H1 (cell line): ENCODE measurements around the gene SPECC1. TPM values are rescaled to one million over a fixed set of nuclear protein-coding genes. Genes with fewer than 3 reads are reported as not detected.

Experiments used
- CTCF ChIA-PET: fragments of 300-600 bp; sonication (Branson Sonifier 250); formaldehyde crosslinking; loops from one replicate; lab custom pipeline; 2021; ENCODE audit not compliant: partially characterized antibody; lab: Charles Lee
- POLR2A ChIA-PET: fragments of 300-600 bp; sonication (Branson Sonifier 250); formaldehyde crosslinking; loops from one replicate; lab custom pipeline; 2021; ENCODE audit warnings: inconsistent platforms; ENCODE audit not compliant: partially characterized antibody; lab: Charles Lee
- DNase-seq, 2 experiments: peaks; one replicate each; pipeline versions ENCODE4 v3.0.0 to v3.0.0-alpha.2; 2010 to 2022; ENCODE audit warnings: low spot score in 2 of 2, low read depth in 1 of 2, mixed read lengths in 1 of 2
- FAIRE-seq: peaks from 2 replicates; lab custom pipeline; 2011; peaks lifted over from hg19 to GRCh38; lab: Jason Lieb, UNC
- H2AFZ ChIP-seq: 2 replicates; pipeline ENCODE4 v1.8.1; 2012; ENCODE audit warnings: low read length, inconsistent platforms
- H2AK5ac ChIP-seq: 2 replicates; pipeline ENCODE4 v1.6.1; 2013; ENCODE audit warnings: low read depth, low read length
- H2BK120ac ChIP-seq: replicated peaks from 2 replicates; pipeline ENCODE3; 2013; ENCODE audit warnings: low read depth, low read length, inconsistent platforms
- H2BK12ac ChIP-seq: 2 replicates; pipeline ENCODE4 v1.6.1; 2013; ENCODE audit warnings: low read depth, low read length
- H2BK15ac ChIP-seq: 2 replicates; pipeline ENCODE4 v1.6.1; 2013; ENCODE audit warnings: low read length
- H2BK20ac ChIP-seq: 2 replicates; pipeline ENCODE4 v1.6.1; 2013; ENCODE audit warnings: low read length
- H2BK5ac ChIP-seq: 2 replicates; pipeline ENCODE4 v1.6.1; 2013; ENCODE audit warnings: low read depth, low read length
- H3K14ac ChIP-seq: 2 replicates; pipeline ENCODE4 v1.6.1; 2013; ENCODE audit warnings: inconsistent platforms; ENCODE audit not compliant: insufficient read length
- H3K18ac ChIP-seq: 2 replicates; pipeline ENCODE4 v1.6.1; 2013; ENCODE audit warnings: low read length; ENCODE audit errors: extremely low read depth
- H3K23ac ChIP-seq: 2 replicates; pipeline ENCODE4 v1.6.1; 2013; ENCODE audit warnings: inconsistent platforms; ENCODE audit not compliant: insufficient read length
- H3K23me2 ChIP-seq: 2 replicates; pipeline ENCODE4 v1.6.1; 2013; ENCODE audit warnings: low read depth, low read length
- H3K27ac ChIP-seq: 2 replicates; pipeline ENCODE4 v1.6.1; 2011; ENCODE audit warnings: low read depth, low read length, inconsistent platforms
- H3K27me3 ChIP-seq, 4 experiments: replicated peaks in 1 of 4; 1 replicate in 1 of 4; 2 replicates in 3 of 4; pipeline versions ENCODE4 v1.6.1 to v1.8.1; 2011 to 2013; ENCODE audit warnings: low read length in 3 of 4, mild to moderate bottlenecking in 3 of 4, inconsistent platforms in 2 of 4, mixed read lengths in 2 of 4, moderate library complexity in 1 of 4; ENCODE audit not compliant: control insufficient read depth in 3 of 4, insufficient read depth in 3 of 4; ENCODE audit errors: extremely low read depth in 1 of 4
- H3K36me3 ChIP-seq, 4 experiments: 2 replicates each; pipeline versions ENCODE4 v1.6.1 to v1.8.1; 2011 to 2013; ENCODE audit warnings: mild to moderate bottlenecking in 4 of 4, low read length in 3 of 4, moderate library complexity in 2 of 4, control low read depth in 1 of 4, inconsistent platforms in 1 of 4; ENCODE audit not compliant: insufficient read depth in 4 of 4, control insufficient read depth in 2 of 4
- H3K4ac ChIP-seq: replicated peaks from 2 replicates; pipeline ENCODE3; 2013; ENCODE audit warnings: low read length, low read depth, mixed read lengths, inconsistent platforms; ENCODE audit not compliant: insufficient read length
- H3K4me1 ChIP-seq, 4 experiments: replicated peaks in 1 of 4; 1 replicate in 1 of 4; 2 replicates in 3 of 4; pipeline versions ENCODE4 v1.6.1 to v1.8.1; 2011 to 2013; ENCODE audit warnings: low read length in 3 of 4, inconsistent platforms in 2 of 4, mixed read lengths in 1 of 4; ENCODE audit not compliant: insufficient read depth in 4 of 4, control insufficient read depth in 3 of 4
- H3K4me2 ChIP-seq, 2 experiments: 2 replicates each; pipeline versions ENCODE4 v1.6.1 to v1.8.1; 2011 to 2013; ENCODE audit warnings: low read depth in 2 of 2, low read length in 2 of 2, control low read depth in 1 of 2, inconsistent platforms in 1 of 2, mild to moderate bottlenecking in 1 of 2; ENCODE audit not compliant: insufficient read depth in 1 of 2
- H3K4me3 ChIP-seq, 4 experiments: fragments of 200-600, 300-600 bp in 1 of 4; sonication (generic), shearing (Covaris generic), sonication (Bioruptor Twin) in 1 of 4; 2 replicates each; pipeline versions ENCODE4 v1.5.1 to v1.8.1; 2011 to 2016; ENCODE audit warnings: low read length in 4 of 4, low read depth in 3 of 4, control low read depth in 2 of 4, inconsistent platforms in 2 of 4, mild to moderate bottlenecking in 2 of 4, mixed read lengths in 1 of 4, moderate library complexity in 1 of 4; ENCODE audit not compliant: insufficient read depth in 2 of 4; ENCODE audit errors: extremely low read depth in 1 of 4
- H3K56ac ChIP-seq: replicated peaks from 2 replicates; pipeline ENCODE3; 2013; ENCODE audit warnings: low read depth, mild to moderate bottlenecking, mixed read lengths, low read length, inconsistent platforms; ENCODE audit not compliant: insufficient read length
- H3K79me1 ChIP-seq: 2 replicates; pipeline ENCODE4 v1.6.1; 2013; ENCODE audit warnings: low read depth, low read length, control low read depth
- H3K79me2 ChIP-seq, 2 experiments: 2 replicates each; pipeline versions ENCODE4 v1.6.1 to v1.8.1; 2012 to 2013; ENCODE audit warnings: low read length in 2 of 2, mild to moderate bottlenecking in 2 of 2, inconsistent platforms in 1 of 2; ENCODE audit not compliant: insufficient read depth in 2 of 2, control insufficient read depth in 1 of 2
- H3K9ac ChIP-seq, 4 experiments: replicated peaks in 1 of 4; 1 replicate in 1 of 4; 2 replicates in 3 of 4; pipeline versions ENCODE4 v1.6.1 to v1.8.1; 2011 to 2013; ENCODE audit warnings: low read depth in 3 of 4, low read length in 3 of 4, control low read depth in 2 of 4, mild to moderate bottlenecking in 2 of 4, moderate library complexity in 2 of 4, inconsistent platforms in 1 of 4; ENCODE audit errors: extremely low read depth in 1 of 4
- H3K9me3 ChIP-seq, 2 experiments: 2 replicates each; pipeline versions ENCODE4 v1.6.1 to v1.8.1; 2012 to 2013; ENCODE audit warnings: mild to moderate bottlenecking in 2 of 2, moderate library complexity in 2 of 2, control low read depth in 1 of 2, inconsistent platforms in 1 of 2, low read depth in 1 of 2, low read length in 1 of 2, mixed read lengths in 1 of 2; ENCODE audit not compliant: insufficient read depth in 2 of 2
- H4K20me1 ChIP-seq, 2 experiments: replicated peaks in 1 of 2; 2 replicates each; pipeline versions ENCODE3 to v1.8.1; 2011 to 2013; ENCODE audit warnings: inconsistent platforms in 2 of 2, low read length in 2 of 2, mild to moderate bottlenecking in 1 of 2; ENCODE audit not compliant: insufficient read depth in 2 of 2, control insufficient read depth in 1 of 2
- H4K5ac ChIP-seq: 2 replicates; pipeline ENCODE4 v1.6.1; 2013; ENCODE audit warnings: low read length, low read depth, mixed read lengths, inconsistent platforms; ENCODE audit not compliant: insufficient read length
- H4K8ac ChIP-seq: 2 replicates; pipeline ENCODE4 v1.8.0; 2013; ENCODE audit warnings: mild to moderate bottlenecking, moderate library complexity, low read length, inconsistent platforms; ENCODE audit not compliant: insufficient read depth; ENCODE audit errors: extremely low read depth
- H4K91ac ChIP-seq: replicated peaks from 2 replicates; pipeline ENCODE3; 2013; ENCODE audit warnings: low read length, mixed read lengths, inconsistent platforms; ENCODE audit not compliant: insufficient read length
- CBX5 ChIP-seq: fragments of 300-800, 300-1000 bp; sonication (generic); IDR thresholded peaks from 2 replicates; pipeline ENCODE4 v1.7.1; 2016; ENCODE audit warnings: antibody characterized with exemption, low read length, low read depth
- CTBP2 ChIP-seq: IDR thresholded peaks from 2 replicates; pipeline ENCODE4 v1.7.0; 2011; ENCODE audit warnings: borderline replicate concordance, mild to moderate bottlenecking, moderate library complexity, mixed read lengths, low read length; ENCODE audit not compliant: insufficient read depth, insufficient read length
- TBP ChIP-seq: IDR thresholded peaks from 2 replicates; pipeline ENCODE4 v1.6.1; 2011; ENCODE audit warnings: low read depth, low read length, improper control_type of control experiment
- WGBS, 2 experiments: shearing (Covaris generic) in 1 of 2; methylation state at CpG; one replicate each; pipeline versions ENCODE4 v1.1.6 to v1.1.7; 2013 to 2015; ENCODE audit warnings: low lambda C conversion rate in 2 of 2, mixed read lengths in 2 of 2, inconsistent platforms in 1 of 2, low coverage in 1 of 2, missing lambda C conversion rate in 1 of 2; ENCODE audit not compliant: insufficient replicate concordance in 2 of 2, insufficient coverage in 1 of 2, insufficient read length in 1 of 2; ENCODE audit errors: extremely low coverage in 1 of 2, missing lambda C conversion rate in 1 of 2; 5-methylcytosine and 5-hydroxymethylcytosine counted together
- polyA plus RNA-seq, 7 experiments: library from polyadenylated mRNA; depleted of rRNA in 3 of 7; stranded (reverse) in 5 of 7; unstranded in 2 of 7; fragments of >200 nt in 5 of 7; fragments of 200-250 nt in 2 of 7; gene quantifications; 1 replicate in 5 of 7; 2 replicates in 1 of 7; 4 replicates in 1 of 7; pipeline versions ENCODE4 v1.2.1 to v1.2.3, GENCODE V29; 2011 to 2013; ENCODE audit warnings: missing spikeins in 2 of 7, mixed read lengths in 2 of 7
- total RNA-seq: library from RNA; stranded (reverse); fragmentation: NEBNext Ultra II Directional; extraction: Animal tissue kit (Norgen Biotek cat#: 25700); gene quantifications from 2 replicates; pipeline ENCODE4 v1.2.1, GENCODE V29; 2021
- TF ChIP-seq, protein P1 (sequence below): IDR thresholded peaks from 2 replicates; pipeline ENCODE4 v1.6.1; 2011; ENCODE audit warnings: low read depth, mild to moderate bottlenecking, low read length; ENCODE audit not compliant: insufficient read depth

Gene SPECC1
- total and polyA plus RNA-seq, 2 of the 8 experiments (the other 6 are each of a cell fraction or from before 2014, with no cell fraction given), result 35.8 to 87.9 TPM

DNA sequence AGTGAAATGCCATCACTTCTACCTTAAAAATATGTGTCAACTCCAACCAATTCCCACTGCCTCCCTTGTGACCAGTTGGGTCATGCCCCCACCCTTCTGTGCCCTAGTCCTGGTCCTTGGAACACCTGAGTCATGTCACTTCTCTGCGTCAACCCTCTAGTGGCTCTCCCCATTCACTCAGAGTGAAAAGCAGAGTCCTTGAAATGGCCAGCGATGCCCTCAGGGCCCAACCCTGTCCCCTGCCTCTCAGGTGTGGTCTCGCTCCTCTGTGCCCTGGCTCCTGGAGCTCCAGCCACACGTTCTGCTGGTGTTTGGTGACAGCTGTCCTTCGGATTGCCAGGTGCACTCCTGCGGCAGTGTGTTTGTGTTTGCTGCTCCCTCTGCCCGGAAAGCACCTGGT is 89.2 kb downstream of the SPECC1 start:
- no peak overlapping the region for H3K4me2 ChIP-seq
- CTCF ChIA-PET, result interaction anchor here (0.8 to 1.1 kb wide), 3 partner anchors 106 to 200 kb away, joined by 3 to 4 read pairs (median 3); no protein-coding TSS in a partner anchor
- DNase-seq (no peak), FAIRE-seq (no peak)
- no peak overlapping the region for H2AFZ ChIP-seq
- no peaks in the 10 kb centered on the region for H3K79me1 ChIP-seq
- no peak overlapping the region for H3K4ac ChIP-seq
- H3K4me1 ChIP-seq, result peaks cover 0 to 7% (median 0%) of the 10 kb centered on the region in 4 experiments; a peak in 1 of 7 replicates
- H2BK20ac ChIP-seq, result no peak overlapping the region
- H3K23me2 ChIP-seq, result no peaks in the 10 kb centered on the region
- no peak overlapping the region for H4K8ac ChIP-seq
- TF ChIP-seq TBP, result no peak
- no peak for TF ChIP-seq CTBP2
- TF ChIP-seq, protein P1, sequence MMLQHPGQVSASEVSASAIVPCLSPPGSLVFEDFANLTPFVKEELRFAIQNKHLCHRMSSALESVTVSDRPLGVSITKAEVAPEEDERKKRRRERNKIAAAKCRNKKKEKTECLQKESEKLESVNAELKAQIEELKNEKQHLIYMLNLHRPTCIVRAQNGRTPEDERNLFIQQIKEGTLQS, result no peak
- no peak for TF ChIP-seq CBX5
- H3K56ac ChIP-seq, result no peak overlapping the region
- no peak overlapping the region for H2BK120ac ChIP-seq
- H4K5ac ChIP-seq, result no peak overlapping the region
- no peak overlapping the region for H2BK5ac ChIP-seq
- H3K18ac ChIP-seq, result no peak overlapping the region
- no peaks in the 10 kb centered on the region for H3K79me2 ChIP-seq
- H3K27me3 ChIP-seq, result no peaks in the 10 kb centered on the region
- no peaks in the 10 kb centered on the region for H4K20me1 ChIP-seq
- no peak overlapping the region for H3K23ac ChIP-seq
- no peak overlapping the region; the same call in 1 of the 2 replicates for H2BK12ac ChIP-seq
- no peak overlapping the region for H3K4me3 ChIP-seq
- WGBS, 2 experiments, result 92% methylated on average over 7 of the region's 7 CpGs; no CpG with 5 or more reads in 1 of the 2 experiments
- 0 out of 2 replicates have a peak overlapping the region, but pooled peaks have one; percentile 21 for H2BK15ac ChIP-seq
- H3K27ac ChIP-seq, result no peak overlapping the region
- H3K14ac ChIP-seq, result no peak overlapping the region
- H2AK5ac ChIP-seq, result 0 out of 2 replicates have a peak overlapping the region, but pooled peaks have one; percentile 47
- H3K9ac ChIP-seq, result no peak overlapping the region
- H3K36me3 ChIP-seq, result no peaks in the 10 kb centered on the region
- POLR2A ChIA-PET, result no interaction called here
- no peaks in the 10 kb centered on the region for H3K9me3 ChIP-seq
- no peak overlapping the region for H4K91ac ChIP-seq
